Measurements from ENCODE around the gene MTMR6. TPM values are rescaled to one million over a fixed set of nuclear protein-coding genes. Genes with fewer than 3 reads are reported as not detected.

Gene MTMR6
- total RNA-seq, 2 donors from 2014 or later = 6.3 to 7.7 TPM

DNA sequence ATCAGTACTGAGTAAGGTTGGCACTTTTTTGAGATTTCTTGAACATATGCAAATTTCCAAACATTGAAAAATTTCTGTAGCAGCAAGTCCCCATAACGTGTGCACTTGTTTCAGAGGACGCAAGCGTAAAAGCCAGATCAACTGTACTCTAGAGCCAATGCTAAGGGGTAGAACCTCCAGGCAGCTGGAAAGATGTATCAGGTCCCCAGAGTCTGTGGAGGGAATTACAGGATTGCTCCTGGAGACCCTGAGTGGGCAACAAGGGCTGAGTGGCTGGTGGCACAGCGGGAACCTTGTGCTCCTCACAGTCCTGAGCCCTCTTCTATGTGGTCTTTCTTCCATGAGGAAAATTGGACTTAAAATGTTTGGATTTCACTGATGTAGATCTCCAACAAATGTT is 61.3 kb downstream of the MTMR6 start:
- Histone ChIP-seq H3K36me3 (ENCODE audit: control insufficient read depth, insufficient read depth, low read length) (no peaks in the 10 kb centered on the region), H3K9ac (ENCODE audit: extremely low read depth, low read length, poor library complexity, severe bottlenecking) (no peak overlapping the region), H3K4me3 (ENCODE audit: low read length) (no peak overlapping the region), H3K27ac (ENCODE audit: low read depth, low read length) (no peak overlapping the region), H3K27me3 (ENCODE audit: control insufficient read depth, insufficient read depth, low read length, poor library complexity, severe bottlenecking) (peaks cover 4% of the 10 kb centered on the region), H3K4me1 (ENCODE audit: control insufficient read depth, insufficient read depth, low read length) (no peaks in the 10 kb centered on the region), H3K9me3 (ENCODE audit: control insufficient read depth, low read length) (no peaks in the 10 kb centered on the region)
- WGBS, 2 experiments (ENCODE audit: insufficient coverage in 1 of 2, insufficient read length in 1 of 2) = 94 to 100% methylated on average over 4 of the region's 4 CpGs
- TF ChIP-seq, protein P1, sequence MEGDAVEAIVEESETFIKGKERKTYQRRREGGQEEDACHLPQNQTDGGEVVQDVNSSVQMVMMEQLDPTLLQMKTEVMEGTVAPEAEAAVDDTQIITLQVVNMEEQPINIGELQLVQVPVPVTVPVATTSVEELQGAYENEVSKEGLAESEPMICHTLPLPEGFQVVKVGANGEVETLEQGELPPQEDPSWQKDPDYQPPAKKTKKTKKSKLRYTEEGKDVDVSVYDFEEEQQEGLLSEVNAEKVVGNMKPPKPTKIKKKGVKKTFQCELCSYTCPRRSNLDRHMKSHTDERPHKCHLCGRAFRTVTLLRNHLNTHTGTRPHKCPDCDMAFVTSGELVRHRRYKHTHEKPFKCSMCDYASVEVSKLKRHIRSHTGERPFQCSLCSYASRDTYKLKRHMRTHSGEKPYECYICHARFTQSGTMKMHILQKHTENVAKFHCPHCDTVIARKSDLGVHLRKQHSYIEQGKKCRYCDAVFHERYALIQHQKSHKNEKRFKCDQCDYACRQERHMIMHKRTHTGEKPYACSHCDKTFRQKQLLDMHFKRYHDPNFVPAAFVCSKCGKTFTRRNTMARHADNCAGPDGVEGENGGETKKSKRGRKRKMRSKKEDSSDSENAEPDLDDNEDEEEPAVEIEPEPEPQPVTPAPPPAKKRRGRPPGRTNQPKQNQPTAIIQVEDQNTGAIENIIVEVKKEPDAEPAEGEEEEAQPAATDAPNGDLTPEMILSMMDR (conservative IDR thresholded peaks at IDR 0.05) = no peak
- Mint-ChIP-seq H3K27ac (no peak overlapping the region), H3K4me3 (no peak overlapping the region), H3K27me3 (ENCODE audit: insufficient read depth) (peaks cover 10% of the 10 kb centered on the region), H3K36me3 (ENCODE audit: low read depth) (no peaks in the 10 kb centered on the region), H3K4me1 (peaks cover 3% of the 10 kb centered on the region), H3K9me3 (no peaks in the 10 kb centered on the region)
- DNase-seq = peak; percentile 43

GRCh38 chr13:25224151-25224550 is 63.1 kb downstream of the MTMR6 start:
- Mint-ChIP-seq H3K9me3 (no peaks in the 10 kb centered on the region), H3K27me3 (ENCODE audit: insufficient read depth) (peaks cover 9% of the 10 kb centered on the region), H3K27ac (no peak overlapping the region), H3K4me3 (no peak overlapping the region), H3K36me3 (ENCODE audit: low read depth) (no peaks in the 10 kb centered on the region), H3K4me1 (no peaks in the 10 kb centered on the region)
- 83 to 91% methylated on average over 6 to 9 of the region's 9 CpGs for WGBS, 2 experiments (ENCODE audit: insufficient coverage in 1 of 2, insufficient read length in 1 of 2)
- H3K27ac ChIP-seq (ENCODE audit: low read depth, low read length) = no peak overlapping the region
- H3K9me3 ChIP-seq (ENCODE audit: control insufficient read depth, low read length) = no peaks in the 10 kb centered on the region
- TF ChIP-seq, protein P1 (conservative IDR thresholded peaks at IDR 0.05) = no peak
- no peaks in the 10 kb centered on the region for H3K4me1 ChIP-seq (ENCODE audit: control insufficient read depth, insufficient read depth, low read length)
- H3K4me3 ChIP-seq (ENCODE audit: low read length) = no peak overlapping the region
- H3K36me3 ChIP-seq (ENCODE audit: control insufficient read depth, insufficient read depth, low read length) = no peaks in the 10 kb centered on the region
- H3K9ac ChIP-seq (ENCODE audit: extremely low read depth, low read length, poor library complexity, severe bottlenecking) = no peak overlapping the region
- peaks cover 4% of the 10 kb centered on the region for H3K27me3 ChIP-seq (ENCODE audit: control insufficient read depth, insufficient read depth, low read length, poor library complexity, severe bottlenecking)
- no peak for DNase-seq

DNA sequence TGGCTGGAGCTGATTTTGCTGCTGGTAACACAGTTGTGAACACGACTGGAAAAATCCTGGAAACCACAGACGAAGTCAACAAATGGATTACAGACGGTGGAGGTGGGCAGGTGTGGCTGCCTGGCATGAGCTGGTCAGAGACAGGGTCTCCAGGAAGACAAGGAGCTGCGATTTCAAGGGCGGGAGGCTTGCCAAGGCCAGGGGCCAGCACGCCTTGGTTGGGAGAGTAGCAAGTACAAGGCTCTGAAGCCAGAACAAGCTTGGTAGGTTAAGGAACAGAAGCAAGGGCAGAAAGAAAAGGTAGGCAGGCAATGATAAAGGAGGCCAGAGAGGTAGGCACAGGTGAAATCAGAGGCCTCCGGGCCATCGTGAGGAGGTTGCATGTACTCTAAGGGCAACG is 64.5 kb downstream of the MTMR6 start:
- peak; percentile 26 for DNase-seq
- Mint-ChIP-seq H3K27me3 (ENCODE audit: insufficient read depth) (peaks cover 3% of the 10 kb centered on the region), H3K36me3 (ENCODE audit: low read depth) (no peaks in the 10 kb centered on the region), H3K4me3 (no peak overlapping the region), H3K27ac (no peak overlapping the region), H3K4me1 (no peaks in the 10 kb centered on the region), H3K9me3 (no peaks in the 10 kb centered on the region)
- H3K27ac ChIP-seq (ENCODE audit: low read depth, low read length) = no peak overlapping the region
- H3K4me1 ChIP-seq (ENCODE audit: control insufficient read depth, insufficient read depth, low read length) = no peaks in the 10 kb centered on the region
- H3K4me3 ChIP-seq (ENCODE audit: low read length) = no peak overlapping the region
- WGBS, 2 experiments (ENCODE audit: insufficient coverage in 1 of 2, insufficient read length in 1 of 2) = 94 to 95% methylated on average over 3 to 9 of the region's 9 CpGs
- H3K9me3 ChIP-seq (ENCODE audit: control insufficient read depth, low read length) = no peaks in the 10 kb centered on the region
- TF ChIP-seq, protein P1 (conservative IDR thresholded peaks at IDR 0.05) = no peak
- H3K36me3 ChIP-seq (ENCODE audit: control insufficient read depth, insufficient read depth, low read length) = no peaks in the 10 kb centered on the region
- no peaks in the 10 kb centered on the region for H3K27me3 ChIP-seq (ENCODE audit: control insufficient read depth, insufficient read depth, low read length, poor library complexity, severe bottlenecking)
- no peak overlapping the region for H3K9ac ChIP-seq (ENCODE audit: extremely low read depth, low read length, poor library complexity, severe bottlenecking)
